Calu3 (cell line): Measurements from ENCODE around the gene DCAF11. TPM values are rescaled to one million over a fixed set of nuclear protein-coding genes. Genes with fewer than 3 reads are reported as not detected.

ENCODE experiments used
- BruUV-seq: library from RNA; stranded (reverse); fragments of 400-500 nt; replicated peaks from 2 replicates; lab custom pipeline; 2021; lab: Mats Ljungman, UMichigan
- CTCF ChIA-PET: fragments of 300-600 bp; sonication (Branson Sonifier 250); formaldehyde crosslinking; loops from one replicate; lab custom pipeline; 2022; ENCODE audit warnings: antibody characterized with exemption; lab: Charles Lee
- DNase-seq: peaks from one replicate; pipeline ENCODE4 v3.0.0; 2022
- H3K27ac Mint-ChIP-seq: one replicate; pipeline ENCODE4 v1.8.0; 2022; ENCODE audit warnings: mixed read lengths; ENCODE audit not compliant: unreplicated experiment
- H3K27me3 Mint-ChIP-seq: one replicate; pipeline ENCODE4 v1.8.0; 2022; ENCODE audit warnings: mixed read lengths; ENCODE audit not compliant: unreplicated experiment
- H3K36me3 Mint-ChIP-seq: one replicate; pipeline ENCODE4 v1.8.0; 2022; ENCODE audit warnings: mild to moderate bottlenecking, moderate library complexity, mixed read lengths; ENCODE audit not compliant: insufficient read depth, unreplicated experiment
- H3K4me1 Mint-ChIP-seq: one replicate; pipeline ENCODE4 v1.8.0; 2022; ENCODE audit warnings: mild to moderate bottlenecking, low read depth, mixed read lengths; ENCODE audit not compliant: unreplicated experiment
- H3K4me3 Mint-ChIP-seq: one replicate; pipeline ENCODE4 v1.8.0; 2022; ENCODE audit warnings: mild to moderate bottlenecking, low read depth, moderate library complexity, mixed read lengths; ENCODE audit not compliant: unreplicated experiment
- H3K9me3 Mint-ChIP-seq: one replicate; pipeline ENCODE4 v1.8.0; 2022; ENCODE audit warnings: low read depth, mixed read lengths; ENCODE audit not compliant: unreplicated experiment
- CTCF ChIP-seq: fragments of 200-600 bp; IDR thresholded peaks from one replicate; pipeline ENCODE4 v1.8.0; 2022; ENCODE audit warnings: antibody characterized with exemption; ENCODE audit not compliant: unreplicated experiment
- intact Hi-C: fragments of 100-400 bp; cut with micrococcal nuclease; formaldehyde crosslinking; loops from one replicate; pipeline ENCODE4 v1.10.0; 2022; ENCODE audit not compliant: unreplicated experiment
- total RNA-seq: library from RNA; stranded (reverse); gene quantifications from 2 replicates; pipeline ENCODE4 v1.2.3, GENCODE V29; 2022

DCAF11 gene
- total RNA-seq, 1 experiment from 2014 or later, result 63.4 TPM

GRCh38 chr14:24093901-24094840 is 20.4 kb upstream of the DCAF11 start, which contains the start of gene PCK2:
PCK2 (plus strand) TSS chr14:24094311; CDS start chr14:24094406, 95 bp downstream.
- H3K27ac Mint-ChIP-seq, result peak within 1 kb of the TSS; percentile 94
- TSS peak; percentile 61 for BruUV-seq
- H3K36me3 Mint-ChIP-seq, result peaks cover 40% of the 10 kb centered on the region
- CTCF ChIA-PET, result interaction anchor here (0.6 to 5.7 kb wide), 13 partner anchors 9 to 126 kb away, joined by 3 to 68 read pairs (median 6); partner anchors contain the start of genes DCAF11, IRF9, NRL and PSME1
- H3K9me3 Mint-ChIP-seq, result no peaks in the 10 kb centered on the region
- intact Hi-C loops, result no loop called here
- H3K27me3 Mint-ChIP-seq, result no peaks in the 10 kb centered on the region
- peak; percentile 96 for DNase-seq
- H3K4me1 Mint-ChIP-seq, result peaks cover 27% of the 10 kb centered on the region
- peak within 1 kb of the TSS; percentile 92 for H3K4me3 Mint-ChIP-seq
- no peak for TF ChIP-seq CTCF

GRCh38 chr14:24094841-24095270 is 19.7 kb upstream of the DCAF11 start:
- CTCF ChIA-PET, result interaction anchor here (0.6 to 5.7 kb wide), 6 partner anchors 14 to 103 kb away, joined by 3 to 68 read pairs (median 14); partner anchors contain the start of genes DCAF11, IRF9 and NRL
- no peak for TF ChIP-seq CTCF
- H3K36me3 Mint-ChIP-seq, result peaks cover 43% of the 10 kb centered on the region
- no peaks in the 10 kb centered on the region for H3K9me3 Mint-ChIP-seq
- H3K27ac Mint-ChIP-seq, result peak overlapping the region; percentile 94
- peak overlapping the region; percentile 92 for H3K4me3 Mint-ChIP-seq
- BruUV-seq, result no TSS peak
- DNase-seq, result no peak
- intact Hi-C loops, result no loop called here
- no peaks in the 10 kb centered on the region for H3K27me3 Mint-ChIP-seq
- H3K4me1 Mint-ChIP-seq, result peaks cover 27% of the 10 kb centered on the region

- H3K27ac Mint-ChIP-seq, result peak overlapping the region; percentile 94
- H3K4me3 Mint-ChIP-seq, result peak overlapping the region; percentile 92
- TF ChIP-seq CTCF, result no peak
- H3K4me1 Mint-ChIP-seq, result peaks cover 27% of the 10 kb centered on the region
- H3K27me3 Mint-ChIP-seq, result no peaks in the 10 kb centered on the region
- BruUV-seq, result no TSS peak
- CTCF ChIA-PET, result interaction anchor here (0.8 to 5.7 kb wide), 5 partner anchors 13 to 65 kb away, joined by 3 to 68 read pairs (median 23); partner anchors contain the start of genes DCAF11, IRF9 and NRL
- no peaks in the 10 kb centered on the region for H3K9me3 Mint-ChIP-seq
- DNase-seq, result peak; percentile 34
- peaks cover 49% of the 10 kb centered on the region for H3K36me3 Mint-ChIP-seq
- intact Hi-C loops, result no loop called here
Measured at GRCh38 chr14:24095271-24096068, 19.1 kb upstream of the DCAF11 start.
